Endothelial cell of hepatic sinusoid (primary cell): ENCODE data around the gene SLC27A1.
"Not testable (repeated sequence)": the region's sequence is repeated elsewhere in the genome, so short reads cannot be mapped to it uniquely, and the experiment has no call there.

Source experiments
- in situ Hi-C: cut with HindIII; loops from 2 replicates; pipeline ENCODE4 v1.10.0; 2017; ENCODE audit warnings: low sequenced_read_pairs

SLC27A1 gene

DNA sequence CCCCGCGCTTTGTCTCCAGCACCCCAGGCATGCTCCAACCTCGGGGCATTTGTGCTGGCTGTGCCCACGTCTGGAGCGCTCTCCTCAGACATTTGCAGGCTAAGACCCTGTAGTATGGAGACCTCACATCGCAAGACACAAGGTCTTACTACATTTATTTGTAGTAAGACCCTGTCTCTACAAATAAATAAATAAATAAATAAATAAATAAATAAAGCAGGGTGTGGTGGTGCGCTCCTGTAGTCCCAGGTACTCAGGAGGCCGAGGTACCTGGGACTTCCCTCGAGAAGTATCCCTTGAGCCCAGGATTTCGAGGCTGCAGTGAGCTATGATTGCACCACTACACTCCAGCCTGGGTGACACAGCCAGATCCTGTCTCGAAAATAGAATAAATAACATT lies 14.2 kb upstream of the SLC27A1 start:
- in situ Hi-C loops = no loop called here

DNA sequence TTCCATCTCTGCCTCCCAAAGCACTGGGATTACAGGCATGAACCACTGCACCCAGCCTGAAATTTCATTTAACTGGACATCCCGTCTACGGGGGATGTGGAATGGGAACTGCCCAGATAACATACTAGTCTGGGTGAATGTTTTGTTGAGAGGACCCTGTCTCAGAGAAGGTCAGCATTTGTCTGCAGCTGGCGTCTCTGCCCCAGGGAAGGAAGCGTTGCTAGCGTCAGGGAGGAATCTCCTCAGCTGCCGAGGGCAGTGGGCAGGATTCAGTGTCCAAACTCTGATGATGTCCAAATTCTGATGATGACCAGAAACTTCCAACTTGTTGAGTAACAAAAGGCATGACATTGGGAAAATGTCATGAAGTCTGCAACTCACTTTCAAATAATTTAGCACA lies 12.7 kb upstream of the SLC27A1 start:
- in situ Hi-C loops = no loop called here

DNA sequence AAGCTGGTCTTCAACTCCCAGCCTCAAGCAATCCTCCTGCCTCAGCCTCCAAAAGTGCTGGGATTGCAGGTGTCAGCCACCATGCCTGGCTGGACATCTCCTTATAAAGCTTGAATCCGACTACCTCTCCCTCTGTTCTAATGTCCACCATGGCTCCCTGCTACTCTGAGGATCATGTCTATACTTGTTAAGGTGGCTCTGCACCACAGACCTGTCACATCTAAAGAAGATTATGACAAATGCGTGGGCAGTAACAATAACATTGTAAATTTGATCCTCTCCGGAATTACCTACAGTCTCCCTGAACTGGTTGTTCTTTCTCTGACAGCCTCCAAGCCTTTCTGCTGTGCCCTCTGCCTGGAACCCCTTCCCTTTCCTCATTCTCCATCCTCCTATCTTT lies 11.4 kb upstream of the SLC27A1 start:
- in situ Hi-C loops = no loop called here

DNA sequence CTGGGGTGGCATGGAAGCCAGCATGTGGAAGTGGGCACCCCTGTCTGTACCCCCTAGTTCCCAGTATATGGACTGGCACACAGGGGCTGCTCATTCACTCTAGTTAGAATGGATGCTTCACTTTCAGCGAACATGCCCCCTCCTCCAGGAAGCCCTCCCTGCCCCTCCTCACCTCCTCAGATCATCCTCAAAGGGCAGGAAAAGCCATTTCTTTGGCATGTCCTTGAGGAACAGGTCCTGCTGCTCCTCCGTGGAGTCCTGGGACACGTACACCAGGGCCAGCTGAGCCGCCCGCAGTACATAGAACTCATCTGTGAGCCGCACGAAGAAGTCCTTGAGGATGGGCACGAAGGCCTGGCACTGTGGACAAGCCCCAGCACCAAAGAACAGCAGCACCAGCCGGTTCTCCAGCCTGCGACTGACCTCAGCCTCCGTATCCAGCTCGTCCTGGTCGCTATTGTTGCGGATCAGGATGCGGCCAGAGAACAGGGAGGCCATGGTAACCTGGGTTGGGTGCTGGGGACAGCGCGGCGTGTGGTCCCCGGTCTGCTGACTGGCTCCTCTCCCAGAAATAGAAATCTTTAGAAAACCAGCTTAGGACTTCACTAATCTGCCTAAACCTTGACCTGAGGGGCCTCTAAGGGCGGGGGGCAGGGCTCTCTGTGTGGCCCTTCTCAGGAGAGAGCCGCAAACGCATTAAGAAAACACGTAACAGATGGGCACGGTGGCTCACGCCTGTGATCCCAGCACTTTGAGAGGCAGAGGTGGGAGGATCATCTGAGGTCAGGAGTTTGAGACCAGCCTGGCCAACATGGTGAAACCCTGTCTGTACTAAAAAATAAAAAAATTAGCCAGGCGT lies 9.7 kb upstream of the SLC27A1 start, which contains the start of gene NXNL1:
TSS of gene NXNL1 (minus strand) at position 555 of the 859 bp plus-strand sequence. CDS start at position 498, 57 bp downstream.
- in situ Hi-C loops = no loop called here

DNA sequence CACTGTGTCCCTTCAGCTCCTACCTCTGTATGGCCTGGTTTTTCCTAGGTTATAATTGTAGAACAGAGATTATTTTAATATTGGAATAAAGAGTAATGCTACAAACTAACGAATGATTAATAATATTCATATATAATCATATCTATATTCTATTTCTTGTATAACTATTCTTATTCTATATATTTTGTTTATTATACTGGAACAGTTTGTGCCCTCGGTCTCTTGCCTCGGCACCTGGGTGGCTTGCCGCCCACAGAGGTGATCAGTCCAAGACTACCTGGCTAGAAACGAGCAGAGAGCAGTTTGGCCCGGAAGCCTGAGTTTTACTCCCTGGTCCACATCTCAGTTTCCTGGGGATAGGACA lies 3.9 kb upstream of the SLC27A1 start:
- in situ Hi-C loops = no loop called here

DNA sequence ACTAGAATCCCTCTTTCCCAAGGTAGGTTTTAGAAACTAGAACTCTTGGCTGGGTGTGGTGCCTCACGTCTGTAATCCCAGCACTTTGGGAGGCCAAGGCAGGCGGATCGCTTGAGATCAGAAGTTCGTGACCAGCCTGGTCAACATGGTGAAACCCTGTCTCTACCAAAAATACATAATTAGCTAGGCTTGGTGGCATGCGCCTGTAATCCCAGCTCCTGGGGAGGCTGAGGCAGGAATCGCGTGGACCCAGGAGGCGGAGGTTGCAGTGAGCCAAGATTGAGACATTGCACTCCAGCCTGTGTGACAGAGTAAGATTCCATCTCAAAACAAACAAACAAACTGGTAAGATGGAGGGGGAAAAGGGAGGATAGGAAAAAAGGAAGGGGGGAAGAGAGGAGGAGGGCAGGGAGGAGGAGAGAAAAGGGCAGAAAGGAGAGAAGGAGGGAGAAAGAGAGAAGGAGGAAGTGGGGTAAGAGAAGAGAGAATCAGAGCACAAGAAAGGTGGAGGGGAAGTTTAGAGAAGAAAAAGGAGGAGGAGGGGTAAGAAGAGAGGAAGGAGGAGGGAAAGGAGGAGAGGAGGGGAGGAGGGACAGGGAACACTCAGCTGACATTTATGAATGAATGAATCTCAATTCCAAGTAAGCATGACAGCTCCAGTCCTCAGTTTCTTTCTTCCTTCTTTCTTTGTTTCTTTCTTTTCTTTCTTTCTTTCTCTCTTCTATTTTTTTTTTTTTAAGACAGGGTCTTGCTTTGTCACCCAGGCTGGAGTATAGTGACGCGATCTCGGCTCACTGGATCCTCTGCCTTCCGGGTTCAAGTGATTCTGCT lies 2.6 kb upstream of the SLC27A1 start:
- in situ Hi-C loops = no loop called here

DNA sequence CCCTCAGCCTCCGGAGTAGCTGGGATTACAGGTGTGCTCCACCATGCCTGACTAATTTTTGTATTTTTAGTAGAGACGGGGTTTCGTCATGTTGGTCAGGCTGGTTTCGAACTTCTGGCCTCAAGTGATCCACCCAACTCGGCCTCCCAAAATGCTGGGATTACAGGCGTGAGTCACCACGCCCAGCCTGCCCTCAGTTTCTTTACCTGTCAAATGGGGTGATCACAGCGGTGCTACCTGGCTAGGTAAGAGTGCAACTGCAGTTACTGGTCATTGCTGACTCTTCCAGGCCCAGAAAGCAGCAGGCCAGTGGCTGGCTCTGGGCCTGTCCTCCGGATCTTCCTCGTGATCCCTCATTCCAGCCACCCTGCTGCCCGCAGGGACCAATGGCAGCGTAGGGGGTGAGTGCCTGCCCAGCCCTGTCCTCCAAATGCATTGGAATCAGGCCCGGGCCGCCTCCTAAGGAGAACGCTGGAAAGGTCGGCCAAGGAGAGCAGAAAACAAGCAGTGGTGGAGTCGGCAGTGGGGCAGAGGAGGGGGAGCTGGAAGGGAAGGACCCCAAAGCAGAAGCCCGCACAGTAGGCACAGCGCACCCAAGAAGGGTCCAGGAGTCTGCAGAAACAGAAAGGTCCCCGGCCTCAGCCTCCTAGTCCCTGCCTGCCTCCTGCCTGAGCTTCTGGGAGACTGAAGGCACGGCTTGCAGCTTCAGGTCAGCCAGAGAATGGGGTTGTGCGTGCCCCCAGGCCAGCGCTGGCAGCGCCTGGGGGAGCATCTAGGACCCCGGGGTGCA lies 1.8 kb upstream of the SLC27A1 start:
- in situ Hi-C loops = no loop called here

DNA sequence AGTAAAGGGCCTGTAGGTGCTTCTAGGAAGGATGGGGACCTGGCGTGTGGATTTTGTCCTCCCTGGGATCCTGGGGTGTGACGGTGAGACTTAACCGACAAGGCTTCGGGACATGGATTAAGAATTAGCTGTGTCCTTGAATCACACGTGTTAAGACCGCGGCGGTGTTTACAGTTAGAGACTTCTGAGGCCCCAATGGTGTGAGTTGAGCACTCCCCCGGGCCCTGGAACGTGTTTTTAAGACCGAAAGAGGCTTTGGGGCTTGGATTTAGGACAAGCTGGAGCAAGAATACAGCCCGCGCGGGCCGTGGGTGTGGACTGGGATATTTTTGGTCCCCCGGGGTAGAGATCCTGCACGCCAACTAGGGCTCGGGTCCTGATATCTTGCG lies 1.2 kb upstream of the SLC27A1 start:
- in situ Hi-C loops = no loop called here

DNA sequence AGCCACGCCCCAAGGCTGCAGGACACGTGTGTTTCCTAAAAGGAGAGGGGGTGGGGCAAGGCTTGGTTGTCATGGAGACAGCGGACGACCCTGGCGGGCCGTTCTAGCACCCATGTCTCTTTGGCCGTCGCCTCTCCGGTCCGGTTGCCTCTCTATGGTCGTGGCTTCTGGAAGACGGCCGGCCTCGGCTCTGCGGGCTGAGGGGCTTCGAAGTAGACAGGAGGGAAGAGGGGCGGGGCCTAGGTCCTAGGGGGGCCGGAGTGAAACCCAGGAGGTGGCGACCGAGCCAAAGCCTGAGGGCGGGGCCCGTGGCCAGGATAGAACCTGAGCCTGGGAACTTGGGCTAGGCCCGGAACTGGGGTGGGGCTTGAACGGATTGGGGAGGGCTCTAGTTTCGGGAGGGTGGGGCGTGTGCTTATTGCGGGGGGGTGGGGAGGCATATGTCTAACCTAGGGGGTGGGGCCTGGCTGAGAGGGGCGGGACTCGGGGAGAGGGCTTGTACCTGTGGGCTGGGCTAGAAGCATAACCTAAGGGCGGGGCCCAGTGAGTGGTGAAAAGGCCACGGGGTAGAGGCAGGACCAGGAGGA lies 750 bp upstream of the SLC27A1 start:
- in situ Hi-C loops = no loop called here

DNA sequence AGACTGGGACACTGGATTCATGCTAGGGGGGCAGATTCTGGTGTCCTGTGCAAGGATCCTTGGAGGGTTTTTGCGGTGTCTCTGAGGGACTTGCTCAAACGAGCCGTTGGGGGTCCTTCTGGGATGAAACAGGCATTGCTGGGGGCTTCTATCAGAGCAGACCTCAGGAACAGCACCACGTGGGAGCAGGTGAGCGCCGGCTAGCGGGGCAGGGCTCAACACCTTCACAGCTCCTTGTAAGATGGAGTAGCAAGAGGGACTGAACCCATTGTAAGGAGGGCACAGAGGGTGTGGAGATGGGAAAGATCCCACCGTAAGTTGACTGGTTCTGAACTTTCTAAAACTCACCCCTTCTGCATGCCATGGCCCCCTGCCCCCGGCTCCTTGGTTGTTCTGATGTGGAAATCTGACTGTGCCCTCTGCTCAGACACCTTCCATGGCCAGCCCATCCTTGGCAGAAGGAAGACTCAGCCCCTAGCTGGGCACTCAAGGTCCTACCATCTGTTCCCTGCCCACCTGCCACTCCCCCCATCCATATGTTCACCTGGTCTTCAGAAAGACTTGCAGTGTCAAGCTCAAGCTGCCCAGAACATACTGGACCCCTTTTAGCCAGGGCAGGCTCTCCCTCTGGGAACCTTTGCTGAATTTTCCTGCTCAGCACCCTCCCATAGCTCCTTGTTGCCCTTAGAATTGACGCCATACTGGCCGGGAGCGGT lies 1.2 kb downstream of the SLC27A1 start:
- in situ Hi-C loops = no loop called here

DNA sequence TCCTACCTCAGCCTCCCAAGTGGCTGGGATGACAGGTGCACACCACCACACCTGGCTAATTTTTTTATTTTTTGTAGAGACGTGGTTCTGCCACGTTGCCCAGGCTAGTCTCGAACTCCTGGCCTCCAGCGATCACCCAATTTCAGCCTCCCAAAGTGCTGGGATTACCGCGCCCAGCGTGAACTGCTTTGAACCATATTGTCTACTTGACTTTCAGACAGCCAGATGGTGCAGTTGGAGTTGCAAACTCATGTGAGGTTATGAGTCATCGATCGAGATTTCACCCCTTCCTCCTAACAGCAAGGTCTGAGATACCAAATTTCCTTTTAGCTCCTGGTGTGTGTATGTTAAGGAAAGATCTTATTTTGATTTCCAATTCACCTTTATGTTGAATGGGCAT lies 2.7 kb downstream of the SLC27A1 start:
- in situ Hi-C loops = no loop called here

DNA sequence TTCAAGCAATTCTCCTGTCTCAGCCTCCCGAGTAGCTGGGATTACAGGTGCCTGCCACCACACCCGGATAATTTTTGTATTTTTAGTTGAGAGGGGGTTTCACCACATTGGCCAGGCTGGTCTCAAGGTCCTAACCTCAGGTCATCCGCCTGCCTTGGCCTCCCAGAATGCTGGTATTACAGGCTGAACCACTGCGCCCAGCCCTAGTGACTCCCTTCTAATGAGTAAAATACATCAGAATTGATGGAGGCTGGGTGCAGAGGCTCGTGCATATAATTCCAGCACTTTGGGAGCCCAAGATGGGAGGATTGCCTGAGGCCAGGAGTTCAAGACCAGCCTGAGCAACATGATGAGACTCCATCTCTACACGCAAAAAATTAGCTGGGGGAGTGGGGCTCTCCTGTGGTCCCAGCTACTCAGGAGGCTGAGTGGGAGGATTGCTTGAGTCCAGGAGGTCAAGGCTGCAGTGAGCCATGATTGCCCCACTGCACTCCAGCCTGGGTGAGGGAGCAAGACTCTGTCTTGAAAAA lies 4.8 kb downstream of the SLC27A1 start:
- in situ Hi-C loops = not testable (repeated sequence)

DNA sequence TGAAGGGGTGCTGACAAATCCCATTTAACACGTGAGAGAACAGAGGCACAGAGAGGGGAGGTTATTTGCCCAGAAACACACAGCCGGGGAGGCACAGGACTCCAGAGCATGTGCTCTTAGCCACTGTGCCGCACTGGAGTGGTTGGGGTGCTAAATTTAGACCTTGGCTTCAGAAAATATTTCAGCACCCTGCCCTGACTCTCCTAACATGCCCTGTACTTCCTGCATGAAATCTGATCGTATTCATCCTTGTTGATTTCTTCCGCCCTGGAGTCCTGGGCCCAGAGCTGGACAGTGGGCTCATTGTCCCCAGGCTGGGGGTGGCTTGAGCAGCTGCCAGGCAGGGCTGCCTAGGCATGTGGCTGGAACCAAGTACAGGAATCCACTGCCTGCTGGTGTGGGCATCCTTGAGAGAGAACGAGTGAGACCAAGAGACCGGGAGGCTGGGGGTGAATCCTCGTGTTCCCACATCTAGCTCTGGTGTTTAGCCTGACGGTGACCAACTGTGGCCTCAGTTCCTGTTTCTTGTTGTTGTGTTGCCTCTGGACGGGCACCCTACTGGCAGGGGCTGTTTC lies 5.3 kb downstream of the SLC27A1 start:
- in situ Hi-C loops = no loop called here

DNA sequence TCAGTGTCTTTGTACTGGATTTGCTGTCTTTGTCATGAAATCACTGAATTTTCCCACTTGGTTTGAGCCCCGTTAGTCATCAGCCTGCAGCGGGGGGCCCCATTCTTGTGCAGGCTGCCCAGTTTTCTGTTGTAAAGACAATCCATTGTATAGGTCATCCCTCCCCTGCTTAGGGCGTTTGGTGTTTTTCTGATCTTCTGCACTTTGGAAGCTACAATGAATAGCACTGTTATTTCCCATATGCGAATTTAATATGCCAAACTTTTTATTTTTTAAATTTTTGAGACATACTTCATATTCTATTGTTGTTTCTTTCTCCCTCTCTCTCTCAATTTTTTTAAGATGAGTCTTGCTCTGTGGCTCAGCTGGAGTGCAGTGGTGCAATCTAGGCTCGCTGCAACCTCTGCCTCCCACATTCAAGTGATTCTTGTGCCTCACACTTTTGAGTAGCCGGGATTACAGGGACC lies 9.0 kb downstream of the SLC27A1 start:
- in situ Hi-C loops = no loop called here

DNA sequence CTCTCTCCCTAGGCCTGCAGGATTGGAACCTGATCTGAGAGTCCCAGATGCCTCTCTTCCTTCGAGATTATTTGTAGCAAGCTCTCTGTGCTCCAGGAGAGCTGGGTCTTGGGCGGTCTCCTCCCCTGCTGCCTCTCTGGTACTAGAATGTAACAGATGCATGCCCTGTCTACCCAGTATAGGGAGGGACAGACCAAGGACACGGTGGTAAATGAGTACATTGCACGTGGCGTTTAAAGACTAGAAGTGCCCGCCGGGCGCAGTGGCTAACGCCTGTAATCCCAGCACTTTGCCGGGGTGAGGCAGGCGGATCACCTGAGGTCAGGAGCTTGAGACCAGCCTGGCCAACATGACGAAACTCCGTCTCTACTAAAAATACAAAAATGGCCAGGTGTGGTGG lies 11.7 kb downstream of the SLC27A1 start:
- in situ Hi-C loops = no loop called here

DNA sequence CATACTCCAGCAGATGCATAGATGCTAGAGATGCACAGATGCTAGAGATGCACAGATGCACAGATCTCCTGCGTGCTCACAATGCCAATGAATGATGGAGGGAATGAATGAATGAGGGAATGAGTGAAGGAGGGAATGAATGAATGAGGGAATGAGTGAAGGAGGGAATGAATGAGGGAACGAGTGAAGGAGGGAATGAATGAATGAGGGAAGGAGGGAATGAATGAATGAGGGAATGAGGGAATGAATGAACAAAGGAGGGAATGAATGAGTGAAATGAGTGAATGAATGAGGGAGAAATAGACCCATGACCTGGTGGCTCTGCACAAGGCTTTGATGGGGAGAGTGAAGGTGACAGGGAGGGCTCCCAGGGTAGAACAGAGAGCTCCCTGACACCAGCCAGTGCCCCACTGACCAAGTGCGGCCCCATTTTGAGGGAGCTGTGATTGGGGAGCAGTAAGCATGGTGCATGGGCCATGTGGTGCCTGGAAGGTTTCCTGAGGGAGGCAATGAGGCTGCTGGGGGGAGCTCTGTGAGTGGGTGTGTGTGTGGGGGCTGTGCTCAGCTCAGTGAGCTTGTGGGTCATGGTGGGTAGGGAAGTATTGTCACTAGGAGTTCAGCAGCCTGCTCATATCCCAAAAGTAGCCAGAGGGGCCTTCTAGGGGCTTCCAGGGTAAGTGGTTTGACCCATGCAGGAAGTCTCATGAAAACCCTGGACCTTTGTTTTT lies 12.7 kb downstream of the SLC27A1 start:
- in situ Hi-C loops = no loop called here

DNA sequence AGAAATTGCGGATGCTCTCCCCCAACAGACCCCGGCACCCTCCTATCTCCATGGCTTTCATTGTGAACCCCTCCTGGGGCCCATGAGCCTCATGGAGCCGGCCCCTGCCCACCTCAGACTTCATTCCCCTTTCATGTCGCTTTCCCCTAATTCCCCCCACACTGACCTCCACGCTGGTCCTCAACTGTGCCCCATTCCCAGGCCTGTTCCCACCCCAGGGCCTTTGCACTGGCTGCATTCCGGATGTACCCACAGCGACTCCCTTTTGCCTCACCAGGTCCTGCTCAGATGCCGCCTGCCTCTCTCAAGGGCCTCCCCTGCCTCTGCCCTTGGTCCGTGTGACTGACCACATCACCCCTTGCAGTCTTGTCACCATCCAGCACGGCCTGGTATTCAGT lies 13.3 kb downstream of the SLC27A1 start:
- in situ Hi-C loops = no loop called here

DNA sequence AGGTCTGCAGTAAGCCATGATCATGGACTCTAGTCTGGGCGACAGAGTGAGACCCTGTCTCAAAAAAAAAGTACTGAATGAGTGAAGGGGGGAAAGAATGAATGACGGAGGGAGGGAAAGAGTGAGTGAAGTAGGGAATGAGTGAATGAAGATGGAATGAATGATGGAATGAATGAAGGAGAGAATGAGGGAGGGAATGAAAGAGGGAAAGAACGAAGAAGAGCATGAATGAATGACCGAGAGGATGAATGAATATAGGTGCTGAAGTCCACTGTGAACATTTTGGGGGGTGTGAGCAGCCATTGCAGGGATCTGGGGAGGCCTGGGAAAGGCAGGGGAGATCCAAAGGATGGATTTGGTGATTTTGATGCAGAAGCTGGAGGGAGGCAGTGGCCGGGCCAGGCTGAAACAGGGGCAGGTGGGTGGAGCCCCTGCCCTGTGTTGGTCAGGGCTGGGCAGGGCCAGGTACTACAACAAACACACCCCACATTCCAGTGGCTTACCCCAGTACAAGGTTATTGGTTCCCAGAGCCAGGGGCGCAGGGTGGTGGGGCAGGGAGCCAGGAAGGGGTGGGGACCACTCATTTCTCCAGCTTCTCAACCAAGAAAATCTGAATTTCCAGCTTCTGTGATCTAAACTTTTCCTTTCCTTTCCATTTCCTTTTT lies 14.3 kb downstream of the SLC27A1 start:
- in situ Hi-C loops = no loop called here
